WTC11 (cell line): Measurements from ENCODE around the gene BRPF1. TPM values are rescaled to one million over a fixed set of nuclear protein-coding genes. Genes with fewer than 3 reads are reported as not detected.

Source experiments
- ATAC-seq: fragments of 200-7000 bp; cut with Tn5 transposase; 2 replicates; pipeline ENCODE4 v1.10.0; 2021; ENCODE audit warnings: mild to moderate bottlenecking, moderate library complexity
- CTCF ChIA-PET: fragments of 300-600 bp; sonication (Branson Sonifier 250); formaldehyde crosslinking; loops from one replicate; lab custom pipeline; 2021; ENCODE audit warnings: antibody characterized with exemption; lab: Charles Lee
- POLR2A ChIA-PET: fragments of 350-600 bp; sonication (Branson Sonifier 250); formaldehyde crosslinking; loops from one replicate; lab custom pipeline; 2021; ENCODE audit warnings: antibody characterized with exemption; lab: Charles Lee
- DNase-seq: peaks from one replicate; pipeline ENCODE4 v3.0.0; 2021; ENCODE audit warnings: low spot score
- H3K27ac Mint-ChIP-seq: 2 replicates; pipeline ENCODE4 v1.8.0; 2021; ENCODE audit warnings: mixed read lengths
- H3K27me3 Mint-ChIP-seq: 2 replicates; pipeline ENCODE4 v1.8.0; 2021; ENCODE audit warnings: low read depth, mild to moderate bottlenecking, moderate library complexity, mixed read lengths
- H3K36me3 Mint-ChIP-seq: 2 replicates; pipeline ENCODE4 v1.8.0; 2021; ENCODE audit warnings: mixed read lengths
- H3K4me1 Mint-ChIP-seq: 2 replicates; pipeline ENCODE4 v1.8.0; 2022; ENCODE audit warnings: mixed read lengths
- H3K4me3 Mint-ChIP-seq: 2 replicates; pipeline ENCODE4 v1.8.0; 2021; ENCODE audit warnings: mild to moderate bottlenecking, moderate library complexity, mixed read lengths
- H3K9me3 Mint-ChIP-seq: 2 replicates; pipeline ENCODE4 v1.8.0; 2021; ENCODE audit warnings: mixed read lengths
- ATF1 ChIP-seq: sonication (generic); formaldehyde crosslinking; IDR thresholded peaks from 2 replicates; pipeline ENCODE4 v1.8.1; 2023; ENCODE audit warnings: mild to moderate bottlenecking, moderate library complexity, missing genetic modification reagents
- ATF6 ChIP-seq: sonication (generic); formaldehyde crosslinking; IDR thresholded peaks from 2 replicates; pipeline ENCODE4 v1.8.1; 2023; ENCODE audit warnings: mild to moderate bottlenecking, missing genetic modification reagents
- E2F1 ChIP-seq: sonication (generic); formaldehyde crosslinking; IDR thresholded peaks from 2 replicates; pipeline ENCODE4 v1.8.0; 2022; ENCODE audit warnings: mild to moderate bottlenecking, missing genetic modification reagents
- E2F5 ChIP-seq: sonication (generic); formaldehyde crosslinking; IDR thresholded peaks from 2 replicates; pipeline ENCODE4 v1.8.1; 2022; ENCODE audit warnings: mild to moderate bottlenecking, moderate library complexity, missing genetic modification reagents
- ESRRA ChIP-seq: sonication (generic); formaldehyde crosslinking; IDR thresholded peaks from 2 replicates; pipeline ENCODE4 v1.8.1; 2022; ENCODE audit warnings: mild to moderate bottlenecking, missing genetic modification reagents, borderline replicate concordance
- FOXJ3 ChIP-seq: sonication (generic); formaldehyde crosslinking; IDR thresholded peaks from 2 replicates; pipeline ENCODE4 v1.9.0; 2021; ENCODE audit warnings: missing genetic modification reagents, mild to moderate bottlenecking, borderline replicate concordance
- FOXP1 ChIP-seq: sonication (generic); formaldehyde crosslinking; IDR thresholded peaks from 2 replicates; pipeline ENCODE4 v1.8.0; 2022; ENCODE audit warnings: missing genetic modification reagents, mild to moderate bottlenecking, moderate library complexity, borderline replicate concordance
- GABPB1 ChIP-seq: sonication (generic); formaldehyde crosslinking; IDR thresholded peaks from 2 replicates; pipeline ENCODE4 v1.8.1; 2023; ENCODE audit warnings: mild to moderate bottlenecking, missing genetic modification reagents
- GTF2I ChIP-seq: fragments of 250-450 bp; sonication (Bioruptor Pico); conservative IDR thresholded peaks from 2 replicates; pipeline ENCODE4 v1.4.0; 2021; ENCODE audit warnings: mild to moderate bottlenecking
- IRF2 ChIP-seq: sonication (generic); formaldehyde crosslinking; IDR thresholded peaks from 2 replicates; pipeline ENCODE4 v1.8.0; 2022; ENCODE audit warnings: low read depth, missing genetic modification reagents, borderline replicate concordance
- OVOL2 ChIP-seq: fragments of 250-450 bp; sonication (Bioruptor Pico); IDR thresholded peaks from 2 replicates; pipeline ENCODE4 v1.9.0; 2021; ENCODE audit warnings: mild to moderate bottlenecking, borderline replicate concordance
- SP1 ChIP-seq: sonication (generic); formaldehyde crosslinking; conservative IDR thresholded peaks from 2 replicates; pipeline ENCODE4 v1.8.1; 2022; ENCODE audit warnings: missing genetic modification reagents
- STAT6 ChIP-seq: sonication (generic); formaldehyde crosslinking; conservative IDR thresholded peaks from 2 replicates; pipeline ENCODE4 v1.8.1; 2023; ENCODE audit warnings: mild to moderate bottlenecking, low read depth, missing genetic modification reagents, moderate library complexity
- TEAD1 ChIP-seq: sonication (generic); formaldehyde crosslinking; IDR thresholded peaks from 2 replicates; pipeline ENCODE4 v1.8.0; 2022; ENCODE audit warnings: mild to moderate bottlenecking, missing genetic modification reagents
- ZBTB43 ChIP-seq: sonication (generic); formaldehyde crosslinking; IDR thresholded peaks from 2 replicates; pipeline ENCODE4 v1.8.1; 2023; ENCODE audit warnings: mild to moderate bottlenecking, missing genetic modification reagents
- ZMAT4 ChIP-seq: fragments of 250-450 bp; sonication (Bioruptor Pico); IDR thresholded peaks from 2 replicates; pipeline ENCODE4 v1.9.0; 2021; ENCODE audit warnings: mild to moderate bottlenecking
- ZNF121 ChIP-seq: sonication (generic); formaldehyde crosslinking; IDR thresholded peaks from 2 replicates; pipeline ENCODE4 v1.8.0; 2023; ENCODE audit warnings: missing genetic modification reagents
- ZNF138 ChIP-seq: sonication (generic); formaldehyde crosslinking; conservative IDR thresholded peaks from 2 replicates; pipeline ENCODE4 v1.8.1; 2022; ENCODE audit warnings: mild to moderate bottlenecking, moderate library complexity, missing genetic modification reagents
- ZNF232 ChIP-seq: sonication (generic); formaldehyde crosslinking; IDR thresholded peaks from 2 replicates; pipeline ENCODE4 v1.8.0; 2022; ENCODE audit warnings: mild to moderate bottlenecking, missing genetic modification reagents
- total RNA-seq: library from RNA; stranded (reverse); gene quantifications from 3 replicates; pipeline ENCODE4 v1.2.3, GENCODE V29; 2021

Gene BRPF1
- total RNA-seq, 1 experiment from 2014 or later, result 22.8 TPM

- no peak for TF ChIP-seq TEAD1 (CRISPR knock-in tag)
- no peak for TF ChIP-seq STAT6 (CRISPR knock-in tag)
- TF ChIP-seq GABPB1, result no peak
- TF ChIP-seq, all 79 proteins: peak for 0
These were observed 16.5 kb downstream of the BRPF1 start (continued) for GRCh38 chr3:9748031-9748430.

GRCh38 chr3:9749296-9749644, 17.7 kb downstream of the BRPF1 start:
- Mint-ChIP-seq H3K36me3 (peaks cover 49% of the 10 kb centered on the region), H3K27me3 (no peaks in the 10 kb centered on the region)
- peak; percentile 14; the same call in 1 of the 2 replicates for ATAC-seq
- no peak for DNase-seq
- POLR2A ChIA-PET, result interaction anchor here (0.5 to 2.2 kb wide), 8 partner anchors 17 to 44 kb away, joined by 3 to 14 read pairs (median 4); partner anchors contain the start of genes ARPC4, BRPF1, CAMK1 and TADA3
- TF ChIP-seq E2F1 (0 out of 2 replicates have a peak, but pooled peaks have one; percentile 29), ATF1 (CRISPR knock-in tag) (no peak)
- TF ChIP-seq, all 79 proteins: peak for 1
- Mint-ChIP-seq H3K4me3 (peak overlapping the region; percentile 98), H3K27ac (peak overlapping the region; percentile 99), H3K9me3 (no peaks in the 10 kb centered on the region), H3K4me1 (peaks cover 11% of the 10 kb centered on the region)
- CTCF ChIA-PET, result interaction anchor here (0.6 to 2.7 kb wide), 13 partner anchors 9 to 249 kb away, joined by 3 to 21 read pairs (median 4); partner anchors contain the start of genes ARPC4, BRPF1 and TADA3

GRCh38 chr3:9749645-9750555, 18.4 kb downstream of the BRPF1 start, which contains the start of gene OGG1:
Gene OGG1, plus strand, starts transcription at chr3:9749952. Its CDS starts 335 bp downstream, at chr3:9750287.
- H3K27me3 Mint-ChIP-seq, result no peaks in the 10 kb centered on the region
- DNase-seq, result peak; percentile 96
- peak within 1 kb of the TSS; percentile 99 for H3K27ac Mint-ChIP-seq
- ChIA-PET CTCF (interaction anchor here (0.6 to 2.7 kb wide), 15 partner anchors 10 to 249 kb away, joined by 3 to 21 read pairs (median 4); partner anchors contain the start of genes ARPC4, BRPF1 and TADA3), POLR2A (interaction anchor here (1.0 to 2.2 kb wide), 8 partner anchors 14 to 43 kb away, joined by 3 to 14 read pairs (median 4); partner anchors contain the start of genes ARPC4, BRPF1, CAMK1 and TADA3)
- ATAC-seq, result peak; percentile 96
- H3K36me3 Mint-ChIP-seq, result peaks cover 45% of the 10 kb centered on the region
- H3K4me3 Mint-ChIP-seq, result peak within 1 kb of the TSS; percentile 98
- no peaks in the 10 kb centered on the region for H3K9me3 Mint-ChIP-seq
- peaks cover 11% of the 10 kb centered on the region for H3K4me1 Mint-ChIP-seq
- TF ChIP-seq ZNF121 (CRISPR knock-in tag) (peak; percentile 93), GTF2I (CRISPR knock-in tag) (no peak), ZBTB43 (CRISPR knock-in tag) (no peak), ZNF232 (CRISPR knock-in tag) (no peak), IRF2 (CRISPR knock-in tag) (no peak), FOXJ3 (no peak), SP1 (CRISPR knock-in tag) (peak; percentile 84), ATF6 (CRISPR knock-in tag) (no peak), ESRRA (CRISPR knock-in tag) (no peak), OVOL2 (CRISPR knock-in tag) (no peak), STAT6 (CRISPR knock-in tag) (no peak), ZMAT4 (CRISPR knock-in tag) (no peak), ZNF138 (no peak), FOXP1 (CRISPR knock-in tag) (0 out of 2 replicates have a peak, but pooled peaks have one; percentile 37), GABPB1 (peak; percentile 42; the same call in 1 of the 2 replicates), E2F5 (0 out of 2 replicates have a peak, but pooled peaks have one; percentile 22)
